ENCODE results near the gene SORBS1. TPM values are rescaled to one million over a fixed set of nuclear protein-coding genes. Genes with fewer than 3 reads are reported as not detected.
A peak's percentile ranks its signal among the peaks of the same experiment; 100 is the strongest.

SORBS1 gene
- total RNA-seq, 6 experiments from 2014 or later = 56.4 to 97.9 (median 76.5) TPM

DNA sequence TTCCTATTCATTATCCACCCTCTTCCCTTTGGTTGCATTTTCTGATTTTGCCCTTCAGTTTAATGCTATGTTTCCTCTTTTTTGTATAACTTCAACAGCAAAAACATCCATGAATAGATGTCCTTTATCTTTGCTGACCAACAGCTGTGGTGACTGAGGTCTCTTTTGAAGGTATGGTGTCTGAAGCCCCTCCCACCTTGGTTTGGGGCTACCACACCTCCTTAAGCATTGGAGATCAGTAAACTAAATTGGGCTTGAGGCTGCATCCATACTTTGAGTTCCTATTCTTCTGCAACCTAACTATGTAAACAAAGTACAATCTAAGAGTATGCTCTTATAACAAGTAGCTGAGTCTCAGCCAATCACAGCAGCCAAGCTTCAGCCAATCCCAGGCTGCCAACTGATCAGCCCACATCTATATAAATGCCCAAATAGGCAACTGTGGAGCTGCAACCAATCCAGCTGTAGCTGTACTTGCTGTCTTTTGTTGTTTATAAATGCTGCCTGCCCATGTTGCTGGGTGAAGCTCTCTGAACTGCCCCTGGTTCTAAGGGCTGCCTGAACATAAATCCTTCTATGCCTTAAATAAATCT, 201.0 kb downstream of the SORBS1 start:
- H3K27me3 ChIP-seq = no peaks in the 10 kb centered on the region
- peaks cover 0 to 20% (median 11%) of the 10 kb centered on the region in 4 donors for H3K36me3 ChIP-seq
- H3K4me1 ChIP-seq = peaks cover 0 to 3% (median 0%) of the 10 kb centered on the region in 4 donors
- DNase-seq (no peak), ATAC-seq (no peak)
- intact Hi-C loops (cut with DNase I) = loop anchor here (5.0 to 10.0 kb wide), 2 partner anchors 113 to 115 kb away; no protein-coding TSS in a partner anchor
- no peak for TF ChIP-seq POLR2A (IDR thresholded peaks at IDR 0.05)
- TF ChIP-seq, protein P1, sequence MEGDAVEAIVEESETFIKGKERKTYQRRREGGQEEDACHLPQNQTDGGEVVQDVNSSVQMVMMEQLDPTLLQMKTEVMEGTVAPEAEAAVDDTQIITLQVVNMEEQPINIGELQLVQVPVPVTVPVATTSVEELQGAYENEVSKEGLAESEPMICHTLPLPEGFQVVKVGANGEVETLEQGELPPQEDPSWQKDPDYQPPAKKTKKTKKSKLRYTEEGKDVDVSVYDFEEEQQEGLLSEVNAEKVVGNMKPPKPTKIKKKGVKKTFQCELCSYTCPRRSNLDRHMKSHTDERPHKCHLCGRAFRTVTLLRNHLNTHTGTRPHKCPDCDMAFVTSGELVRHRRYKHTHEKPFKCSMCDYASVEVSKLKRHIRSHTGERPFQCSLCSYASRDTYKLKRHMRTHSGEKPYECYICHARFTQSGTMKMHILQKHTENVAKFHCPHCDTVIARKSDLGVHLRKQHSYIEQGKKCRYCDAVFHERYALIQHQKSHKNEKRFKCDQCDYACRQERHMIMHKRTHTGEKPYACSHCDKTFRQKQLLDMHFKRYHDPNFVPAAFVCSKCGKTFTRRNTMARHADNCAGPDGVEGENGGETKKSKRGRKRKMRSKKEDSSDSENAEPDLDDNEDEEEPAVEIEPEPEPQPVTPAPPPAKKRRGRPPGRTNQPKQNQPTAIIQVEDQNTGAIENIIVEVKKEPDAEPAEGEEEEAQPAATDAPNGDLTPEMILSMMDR (IDR thresholded peaks at IDR 0.05) = no peak
- H3K4me3 ChIP-seq = no peak overlapping the region
- H3K9me3 ChIP-seq = no peaks in the 10 kb centered on the region
- no peak overlapping the region for H3K27ac ChIP-seq

DNA sequence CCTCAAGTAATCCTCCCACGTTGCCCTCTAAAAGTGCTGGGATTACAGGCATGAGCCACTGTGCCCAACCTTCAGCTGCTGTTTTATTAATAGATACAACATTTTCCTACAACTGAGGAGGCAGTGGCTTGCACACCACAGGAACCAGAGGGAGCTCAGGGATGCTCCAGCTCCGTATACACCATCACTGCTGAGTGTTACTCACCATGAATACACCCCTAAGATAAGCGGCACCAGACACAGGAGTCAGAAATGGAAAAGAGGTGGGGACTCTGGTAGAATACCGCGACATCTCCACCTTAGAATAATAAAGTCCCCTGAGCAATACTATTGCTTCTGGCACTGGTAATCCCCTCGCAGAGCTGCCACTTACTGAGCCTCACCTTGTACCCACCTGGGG, 201.7 kb downstream of the SORBS1 start:
- WGBS (ENCODE audit: insufficient coverage, low coverage, low lambda C conversion rate, missing lambda C conversion rate) = 82% methylated on average over 2 of the region's 6 CpGs
- intact Hi-C loops (cut with DNase I) = no loop called here
- DNase-seq (no peak), ATAC-seq (no peak)
- no peak overlapping the region for H3K4me3 ChIP-seq
- no peaks in the 10 kb centered on the region for H3K27me3 ChIP-seq
- H3K9me3 ChIP-seq = no peaks in the 10 kb centered on the region
- peaks cover 0 to 20% (median 13%) of the 10 kb centered on the region in 4 donors for H3K36me3 ChIP-seq
- H3K4me1 ChIP-seq = peaks cover 0 to 3% (median 0%) of the 10 kb centered on the region in 4 donors
- TF ChIP-seq POLR2A (IDR thresholded peaks at IDR 0.05) = no peak
- TF ChIP-seq, protein P1 (IDR thresholded peaks at IDR 0.05) = no peak
- no peak overlapping the region for H3K27ac ChIP-seq

DNA sequence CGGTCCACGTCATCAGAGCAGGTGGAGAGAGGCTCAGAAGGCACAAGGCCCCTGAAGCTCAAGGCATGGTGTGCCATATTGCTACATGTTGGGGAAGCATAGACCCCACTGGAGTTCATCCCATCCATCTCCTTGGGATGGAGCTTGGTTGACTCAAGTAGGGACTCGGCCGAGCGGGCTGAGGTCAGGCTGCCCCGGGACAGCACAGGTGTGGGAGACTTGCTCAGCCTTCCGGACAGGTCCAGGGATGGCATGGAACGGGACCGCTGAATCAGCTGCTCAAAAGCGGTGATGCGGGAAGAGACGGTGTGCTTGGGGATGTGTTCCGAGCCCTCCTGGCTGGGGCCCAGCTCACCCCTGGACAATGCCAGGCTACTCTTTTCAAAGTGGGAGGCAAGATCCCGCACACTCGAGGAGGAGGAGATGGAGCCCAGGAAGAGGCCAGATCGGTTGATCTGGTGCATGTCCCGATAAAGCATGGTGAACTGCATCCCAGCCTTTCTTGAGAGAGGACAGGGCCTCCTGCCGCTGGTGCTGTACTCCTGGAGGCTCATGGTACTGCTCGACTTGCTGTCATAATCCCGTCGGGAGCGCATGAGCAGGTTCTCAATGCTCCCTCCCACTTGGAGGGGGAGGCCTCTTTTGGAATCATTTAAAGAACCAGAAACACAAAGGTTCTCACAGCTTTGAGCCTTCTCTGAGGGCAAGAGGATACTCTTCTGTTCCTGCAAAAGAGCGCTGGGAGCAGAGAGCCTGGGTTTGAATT, 204.8 kb downstream of the SORBS1 start:
- no peak for DNase-seq

DNA sequence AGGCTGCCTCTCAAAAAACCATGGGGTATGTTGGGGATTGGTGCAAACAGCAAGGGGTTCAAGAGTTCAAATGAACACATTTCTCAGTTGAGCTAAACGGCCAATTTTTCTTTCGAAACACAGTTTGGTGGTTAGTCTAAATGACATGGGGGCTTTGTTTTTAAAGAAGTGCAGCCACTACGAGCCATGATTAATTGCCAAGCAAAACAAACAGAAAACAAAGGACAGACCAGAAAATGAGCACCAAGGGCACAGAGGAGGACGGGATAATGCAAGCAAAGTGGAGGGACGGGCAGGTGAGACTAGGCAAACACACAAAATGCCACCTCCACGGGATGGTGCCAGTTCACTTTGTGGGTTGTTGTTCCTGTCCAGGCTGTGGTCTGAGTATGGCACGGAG, 205.9 kb downstream of the SORBS1 start:
- DNase-seq = no peak
- no peak for TF ChIP-seq POLR2A (IDR thresholded peaks at IDR 0.05)
- TF ChIP-seq, protein P1 (IDR thresholded peaks at IDR 0.05) = no peak
- Histone ChIP-seq H3K36me3 (peaks cover 0 to 16% (median 11%) of the 10 kb centered on the region in 4 donors), H3K4me3 (no peak overlapping the region), H3K27me3 (no peaks in the 10 kb centered on the region), H3K27ac (peak overlapping the region in 1 of 3 donors; percentile 24), H3K4me1 (peaks cover 0 to 27% (median 8%) of the 10 kb centered on the region in 4 donors), H3K9me3 (no peaks in the 10 kb centered on the region)
- WGBS (ENCODE audit: insufficient coverage, low coverage, low lambda C conversion rate, missing lambda C conversion rate) = 39% methylated on average over 6 of the region's 7 CpGs
- intact Hi-C loops (cut with DNase I) = no loop called here
- ATAC-seq = no peak

More for the DNA sequence above, 204.8 kb downstream of the SORBS1 start:
- Histone ChIP-seq H3K36me3 (peaks cover 0 to 16% (median 11%) of the 10 kb centered on the region in 4 donors), H3K4me3 (no peak overlapping the region), H3K27me3 (no peaks in the 10 kb centered on the region), H3K27ac (no peak overlapping the region), H3K9me3 (no peaks in the 10 kb centered on the region), H3K4me1 (peaks cover 0 to 22% (median 3%) of the 10 kb centered on the region in 4 donors)
- intact Hi-C loops (cut with DNase I) = no loop called here
- 80% methylated on average over 2 of the region's 23 CpGs for WGBS (ENCODE audit: insufficient coverage, low coverage, low lambda C conversion rate, missing lambda C conversion rate)
- peak in 2 of 4 donors; percentile 6 to 11 for ATAC-seq
- TF ChIP-seq POLR2A (IDR thresholded peaks at IDR 0.05) = no peak
- TF ChIP-seq, protein P1 (IDR thresholded peaks at IDR 0.05) = no peak
